ENCODE data around the gene RRBP1. TPM values are rescaled to one million over a fixed set of nuclear protein-coding genes. Genes with fewer than 3 reads are reported as not detected.

The RRBP1 gene
- total RNA-seq, 4 donors from 2014 or later: 33.7 to 57.7 (median 43.2) TPM

DNA sequence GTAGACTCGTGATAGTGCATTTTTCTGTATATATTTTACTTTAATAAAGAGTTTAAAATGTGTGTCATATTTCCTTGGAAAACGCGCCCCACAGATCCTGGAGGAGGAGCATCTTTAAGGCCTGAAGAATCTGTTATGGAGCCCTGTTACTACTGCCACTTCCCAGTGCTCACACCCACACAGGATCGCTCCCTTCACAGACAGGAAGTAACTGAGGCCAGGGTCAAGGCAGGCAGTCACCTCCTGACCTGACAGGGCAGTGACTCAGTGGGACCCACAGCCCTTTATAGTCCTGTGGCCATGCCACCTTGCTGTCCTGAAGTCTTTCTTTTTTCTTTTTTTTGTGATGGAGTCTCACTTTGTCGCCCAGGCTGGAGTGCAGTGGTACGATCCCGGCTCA is 9.0 kb downstream of the RRBP1 start:
- no peak for DNase-seq (ENCODE audit: low spot score in 2 of 2)
- WGBS, 2 donors: 84 to 91% methylated on average over 7 of the region's 7 CpGs
- no peak for TF ChIP-seq POLR2A (IDR thresholded peaks at IDR 0.05)
- TF ChIP-seq, protein P1, sequence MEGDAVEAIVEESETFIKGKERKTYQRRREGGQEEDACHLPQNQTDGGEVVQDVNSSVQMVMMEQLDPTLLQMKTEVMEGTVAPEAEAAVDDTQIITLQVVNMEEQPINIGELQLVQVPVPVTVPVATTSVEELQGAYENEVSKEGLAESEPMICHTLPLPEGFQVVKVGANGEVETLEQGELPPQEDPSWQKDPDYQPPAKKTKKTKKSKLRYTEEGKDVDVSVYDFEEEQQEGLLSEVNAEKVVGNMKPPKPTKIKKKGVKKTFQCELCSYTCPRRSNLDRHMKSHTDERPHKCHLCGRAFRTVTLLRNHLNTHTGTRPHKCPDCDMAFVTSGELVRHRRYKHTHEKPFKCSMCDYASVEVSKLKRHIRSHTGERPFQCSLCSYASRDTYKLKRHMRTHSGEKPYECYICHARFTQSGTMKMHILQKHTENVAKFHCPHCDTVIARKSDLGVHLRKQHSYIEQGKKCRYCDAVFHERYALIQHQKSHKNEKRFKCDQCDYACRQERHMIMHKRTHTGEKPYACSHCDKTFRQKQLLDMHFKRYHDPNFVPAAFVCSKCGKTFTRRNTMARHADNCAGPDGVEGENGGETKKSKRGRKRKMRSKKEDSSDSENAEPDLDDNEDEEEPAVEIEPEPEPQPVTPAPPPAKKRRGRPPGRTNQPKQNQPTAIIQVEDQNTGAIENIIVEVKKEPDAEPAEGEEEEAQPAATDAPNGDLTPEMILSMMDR (IDR thresholded peaks at IDR 0.05): no peak
- H3K4me3 ChIP-seq (ENCODE audit: low read depth, poor library complexity, severe bottlenecking): no peak overlapping the region
- intact Hi-C loops (cut with DNase I; ENCODE audit: low total_unique reads): no loop called here

DNA sequence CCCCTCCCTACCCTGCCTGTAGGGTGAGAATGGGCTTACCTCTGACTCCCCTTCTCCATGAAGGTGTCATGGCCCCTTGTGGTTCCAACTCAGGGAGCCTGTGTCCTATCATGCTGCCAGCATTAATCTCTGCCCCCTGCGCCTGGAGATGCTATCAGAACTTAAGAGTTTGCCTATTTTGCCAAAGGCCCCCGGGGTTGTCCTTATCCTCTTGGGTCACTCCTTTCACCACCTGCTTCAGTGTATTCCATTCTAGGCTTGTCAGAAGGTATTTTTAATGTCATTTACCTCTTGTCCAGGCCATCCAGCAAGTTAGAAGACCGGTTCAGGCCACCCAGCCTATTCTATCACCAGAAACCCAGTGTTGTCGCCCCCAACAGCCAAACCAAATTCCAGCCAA is 10.5 kb downstream of the RRBP1 start:
- no peak for DNase-seq (ENCODE audit: low spot score in 2 of 2)
- TF ChIP-seq, protein P1 (IDR thresholded peaks at IDR 0.05): no peak
- TF ChIP-seq POLR2A (IDR thresholded peaks at IDR 0.05): no peak
- WGBS, 2 donors: 67 to 81% methylated on average over 4 of the region's 4 CpGs

DNA sequence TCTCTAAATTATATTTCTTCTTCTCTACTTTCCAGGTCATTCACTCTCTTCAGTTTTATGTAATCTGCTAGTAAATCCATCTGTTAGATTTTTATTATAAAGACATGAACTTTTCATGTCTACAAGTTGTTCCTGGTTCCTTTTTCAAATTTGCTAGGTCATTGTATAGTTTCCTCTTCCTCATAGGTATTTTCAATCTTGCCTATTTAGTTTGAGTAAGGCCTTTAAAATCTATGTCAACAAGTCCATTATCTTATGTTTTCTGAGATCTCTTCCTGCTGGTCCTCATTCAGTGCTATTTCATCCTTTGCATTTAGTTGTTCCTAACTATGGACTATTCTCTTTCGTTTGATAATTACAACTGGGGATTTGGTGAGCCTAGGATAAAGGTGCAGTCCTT is 11.0 kb downstream of the RRBP1 start:
- TF ChIP-seq, protein P1 (IDR thresholded peaks at IDR 0.05): no peak
- no peak for TF ChIP-seq POLR2A (IDR thresholded peaks at IDR 0.05)
- no peak for DNase-seq (ENCODE audit: low spot score in 2 of 2)
- WGBS, 2 donors: 78 to 93% methylated on average over 1 of the region's 1 CpG
- intact Hi-C loops (cut with DNase I; ENCODE audit: low total_unique reads): no loop called here
- H3K4me3 ChIP-seq (ENCODE audit: low read depth, poor library complexity, severe bottlenecking): no peak overlapping the region

More for the DNA sequence above, 10.5 kb downstream of the RRBP1 start:
- intact Hi-C loops (cut with DNase I; ENCODE audit: low total_unique reads): no loop called here
- H3K4me3 ChIP-seq (ENCODE audit: low read depth, poor library complexity, severe bottlenecking): no peak overlapping the region

DNA sequence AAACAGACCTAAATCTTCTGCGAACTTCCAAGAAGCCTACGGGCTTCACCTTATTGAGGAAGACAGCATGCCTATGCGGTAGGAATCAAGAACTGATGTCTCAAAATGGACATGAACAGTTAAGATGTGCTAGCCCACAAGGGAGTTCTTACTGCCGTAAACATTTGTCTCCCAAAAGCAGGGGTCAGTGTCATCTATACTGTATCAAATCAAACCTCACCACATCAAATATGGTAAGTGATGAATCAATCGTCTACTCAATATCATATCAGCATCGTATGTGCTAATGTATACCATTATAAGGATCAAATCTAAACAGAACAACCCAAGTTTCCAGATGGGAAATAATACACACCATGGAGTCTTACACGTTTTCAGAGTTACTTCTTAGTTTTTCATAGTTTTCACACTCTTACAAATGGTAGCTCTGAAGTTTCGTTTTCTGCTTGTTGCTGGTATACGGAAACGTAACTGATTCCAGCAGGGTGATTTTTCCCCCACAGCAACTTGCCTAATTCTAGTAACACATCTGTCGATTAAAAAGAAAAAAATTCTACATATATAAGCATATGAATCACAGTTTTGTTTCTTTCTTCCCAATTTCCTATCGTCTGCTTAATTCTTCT is 12.6 kb downstream of the RRBP1 start:
- intact Hi-C loops (cut with DNase I; ENCODE audit: low total_unique reads): no loop called here
- 80 to 87% methylated on average over 12 of the region's 12 CpGs for WGBS, 2 donors

DNA sequence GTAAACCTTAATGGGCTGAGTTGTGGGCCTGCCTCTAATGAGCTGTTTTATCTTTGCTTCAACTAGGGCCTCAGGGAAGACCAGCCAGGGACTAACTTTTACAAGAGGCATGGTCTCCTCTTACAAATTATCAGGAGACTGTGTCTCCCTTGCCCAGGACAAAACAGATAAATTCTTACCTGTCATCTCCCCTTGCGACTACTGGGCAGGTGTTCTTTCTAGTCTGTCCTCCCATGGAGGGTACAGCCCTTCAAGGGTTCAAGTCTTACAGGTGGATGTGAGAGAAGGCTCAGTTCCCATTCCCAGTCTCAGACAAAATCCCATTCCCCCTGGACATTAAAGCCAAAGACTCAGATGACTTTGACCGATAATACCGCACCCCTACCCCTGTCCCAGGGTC is 13.6 kb downstream of the RRBP1 start:
- intact Hi-C loops (cut with DNase I; ENCODE audit: low total_unique reads): no loop called here
- no peak for DNase-seq (ENCODE audit: low spot score in 2 of 2)
- WGBS, 2 donors: 95 to 96% methylated on average over 3 of the region's 3 CpGs

More for the DNA sequence above, 12.6 kb downstream of the RRBP1 start:
- no peak overlapping the region for H3K4me3 ChIP-seq (ENCODE audit: low read depth, poor library complexity, severe bottlenecking)
- TF ChIP-seq, protein P1 (IDR thresholded peaks at IDR 0.05): no peak
- TF ChIP-seq POLR2A (IDR thresholded peaks at IDR 0.05): no peak
- no peak for DNase-seq (ENCODE audit: low spot score in 2 of 2)

More for the DNA sequence above, 13.6 kb downstream of the RRBP1 start:
- no peak overlapping the region for H3K4me3 ChIP-seq (ENCODE audit: low read depth, poor library complexity, severe bottlenecking)
- TF ChIP-seq, protein P1 (IDR thresholded peaks at IDR 0.05): no peak
- no peak for TF ChIP-seq POLR2A (IDR thresholded peaks at IDR 0.05)

Data from lower leg skin (tissue), 4 donors.